ENCODE measurements around the gene PKP3.

DNA sequence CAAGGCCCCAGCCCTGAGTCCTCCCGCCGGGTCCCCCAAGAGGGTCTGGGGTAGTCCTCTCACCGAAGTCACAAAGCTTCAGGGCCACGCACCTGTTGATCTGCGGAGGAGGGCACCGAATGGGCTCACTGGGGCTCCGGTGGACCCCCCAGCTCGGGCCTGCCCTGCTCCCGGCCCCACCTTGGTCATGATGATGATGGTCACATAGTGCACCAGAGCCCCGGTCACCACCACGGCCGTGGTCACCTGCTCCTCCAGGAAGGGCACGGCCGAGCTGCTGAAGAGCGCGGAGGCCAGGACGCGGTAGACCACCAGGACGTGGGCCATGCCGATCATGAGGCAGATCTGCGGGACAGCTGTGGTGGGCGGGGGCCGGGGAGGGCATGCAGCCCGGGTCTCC, 34.3 kb downstream of the PKP3 start:
- TF ChIP-seq, protein P1, sequence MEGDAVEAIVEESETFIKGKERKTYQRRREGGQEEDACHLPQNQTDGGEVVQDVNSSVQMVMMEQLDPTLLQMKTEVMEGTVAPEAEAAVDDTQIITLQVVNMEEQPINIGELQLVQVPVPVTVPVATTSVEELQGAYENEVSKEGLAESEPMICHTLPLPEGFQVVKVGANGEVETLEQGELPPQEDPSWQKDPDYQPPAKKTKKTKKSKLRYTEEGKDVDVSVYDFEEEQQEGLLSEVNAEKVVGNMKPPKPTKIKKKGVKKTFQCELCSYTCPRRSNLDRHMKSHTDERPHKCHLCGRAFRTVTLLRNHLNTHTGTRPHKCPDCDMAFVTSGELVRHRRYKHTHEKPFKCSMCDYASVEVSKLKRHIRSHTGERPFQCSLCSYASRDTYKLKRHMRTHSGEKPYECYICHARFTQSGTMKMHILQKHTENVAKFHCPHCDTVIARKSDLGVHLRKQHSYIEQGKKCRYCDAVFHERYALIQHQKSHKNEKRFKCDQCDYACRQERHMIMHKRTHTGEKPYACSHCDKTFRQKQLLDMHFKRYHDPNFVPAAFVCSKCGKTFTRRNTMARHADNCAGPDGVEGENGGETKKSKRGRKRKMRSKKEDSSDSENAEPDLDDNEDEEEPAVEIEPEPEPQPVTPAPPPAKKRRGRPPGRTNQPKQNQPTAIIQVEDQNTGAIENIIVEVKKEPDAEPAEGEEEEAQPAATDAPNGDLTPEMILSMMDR (IDR thresholded peaks at IDR 0.05 in 4 of 5, conservative IDR thresholded peaks at IDR 0.05 in 1 of 5), result no peak
- no peak for TF ChIP-seq POLR2A (IDR thresholded peaks at IDR 0.05)
